Thyroid gland (tissue), 4 donors: ENCODE data around the gene NCAPH2.

ENCODE experiments used
- POLR2A ChIP-seq, 2 donors: fragments of 450-650 bp; IDR thresholded peaks; one replicate each; pipeline ENCODE4 v1.6.1; 2017; ENCODE audit warnings: antibody characterized with exemption in 2 of 2, mild to moderate bottlenecking in 2 of 2, moderate library complexity in 1 of 2
- TF ChIP-seq, protein P1 (sequence below), 6 experiments: fragments of 200-600 bp in 3 of 6; fragments of 450-650 bp in 3 of 6; sonication (generic) in 3 of 6; IDR thresholded peaks; one replicate each; pipeline ENCODE4 v1.5.1; 2016 to 2019; ENCODE audit warnings: antibody characterized with exemption in 6 of 6, mild to moderate bottlenecking in 2 of 6, inconsistent platforms in 1 of 6, moderate library complexity in 1 of 6

GRCh38 chr22:50569896-50570535 is 62.0 kb downstream of the NCAPH2 start:
- TF ChIP-seq, protein P1, sequence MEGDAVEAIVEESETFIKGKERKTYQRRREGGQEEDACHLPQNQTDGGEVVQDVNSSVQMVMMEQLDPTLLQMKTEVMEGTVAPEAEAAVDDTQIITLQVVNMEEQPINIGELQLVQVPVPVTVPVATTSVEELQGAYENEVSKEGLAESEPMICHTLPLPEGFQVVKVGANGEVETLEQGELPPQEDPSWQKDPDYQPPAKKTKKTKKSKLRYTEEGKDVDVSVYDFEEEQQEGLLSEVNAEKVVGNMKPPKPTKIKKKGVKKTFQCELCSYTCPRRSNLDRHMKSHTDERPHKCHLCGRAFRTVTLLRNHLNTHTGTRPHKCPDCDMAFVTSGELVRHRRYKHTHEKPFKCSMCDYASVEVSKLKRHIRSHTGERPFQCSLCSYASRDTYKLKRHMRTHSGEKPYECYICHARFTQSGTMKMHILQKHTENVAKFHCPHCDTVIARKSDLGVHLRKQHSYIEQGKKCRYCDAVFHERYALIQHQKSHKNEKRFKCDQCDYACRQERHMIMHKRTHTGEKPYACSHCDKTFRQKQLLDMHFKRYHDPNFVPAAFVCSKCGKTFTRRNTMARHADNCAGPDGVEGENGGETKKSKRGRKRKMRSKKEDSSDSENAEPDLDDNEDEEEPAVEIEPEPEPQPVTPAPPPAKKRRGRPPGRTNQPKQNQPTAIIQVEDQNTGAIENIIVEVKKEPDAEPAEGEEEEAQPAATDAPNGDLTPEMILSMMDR (IDR thresholded peaks at IDR 0.05), result no peak
- TF ChIP-seq POLR2A (IDR thresholded peaks at IDR 0.05), result peak in 1 of 2 donors; percentile 41
